ENCODE results near the gene POU2F1.

The POU2F1 gene

GRCh38 chr1:167262836-167263235 is 42.1 kb downstream of the POU2F1 start:
- H3K4me3 ChIP-seq (ENCODE audit: low read depth, low read length), result no peak overlapping the region
- TF ChIP-seq CTCF (IDR thresholded peaks at IDR 0.05; ENCODE audit: low read depth, low read length), result no peak

DNA sequence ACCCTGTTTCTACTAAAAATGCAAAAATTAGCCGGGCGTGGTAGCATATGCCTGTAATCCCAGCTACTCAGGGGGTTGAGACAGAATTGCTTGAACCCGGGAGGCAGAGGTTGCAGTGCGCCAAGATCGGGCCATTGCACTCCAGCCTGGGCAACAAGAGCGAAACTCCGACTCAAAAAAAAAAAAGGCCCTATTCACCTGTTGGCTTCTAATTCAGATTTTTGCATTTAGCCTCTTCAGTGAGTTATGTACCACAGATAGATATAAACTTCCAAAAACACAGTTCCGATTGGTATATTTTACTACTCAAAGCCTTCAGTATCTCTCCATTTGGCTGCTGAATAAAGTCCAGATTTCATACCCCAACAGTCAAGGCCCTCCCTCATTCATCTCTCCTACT is 42.7 kb downstream of the POU2F1 start:
- TF ChIP-seq CTCF (IDR thresholded peaks at IDR 0.05; ENCODE audit: low read depth, low read length), result no peak

GRCh38 chr1:167263819-167264464 is 43.3 kb downstream of the POU2F1 start:
- no peak for TF ChIP-seq CTCF (IDR thresholded peaks at IDR 0.05; ENCODE audit: low read depth, low read length)
- no peak overlapping the region for H3K4me3 ChIP-seq (ENCODE audit: low read depth, low read length)

More for the DNA sequence above, 42.7 kb downstream of the POU2F1 start:
- no peak overlapping the region for H3K4me3 ChIP-seq (ENCODE audit: low read depth, low read length)

- TF ChIP-seq CTCF (IDR thresholded peaks at IDR 0.05; ENCODE audit: low read depth, low read length), result no peak
- H3K4me3 ChIP-seq (ENCODE audit: low read depth, low read length), result no peak overlapping the region
Measured at GRCh38 chr1:167266965-167267364, 46.3 kb downstream of the POU2F1 start.

DNA sequence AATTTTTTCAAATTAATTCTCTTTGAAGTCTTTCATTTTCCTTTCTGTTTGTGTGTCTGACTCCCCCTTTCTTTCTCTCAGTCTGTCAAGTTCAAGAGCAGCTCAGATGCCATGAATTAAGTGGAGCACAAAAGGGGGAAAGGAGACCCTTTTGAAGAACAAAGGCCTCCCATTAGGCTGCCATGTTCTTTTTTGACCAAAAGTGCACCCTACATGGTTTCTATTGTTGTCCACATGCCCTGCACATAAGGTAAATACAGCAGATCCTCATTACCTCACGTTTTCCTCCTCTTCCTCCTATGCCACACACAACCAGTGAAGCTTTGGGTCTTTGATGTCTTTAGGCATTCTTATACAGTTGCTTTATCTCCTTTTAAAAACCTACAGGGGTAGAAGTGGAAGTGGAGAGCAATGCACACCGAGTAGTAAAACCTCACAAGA is 47.7 kb downstream of the POU2F1 start:
- H3K4me3 ChIP-seq (ENCODE audit: low read depth, low read length), result no peak overlapping the region
- no peak for TF ChIP-seq CTCF (IDR thresholded peaks at IDR 0.05; ENCODE audit: low read depth, low read length)

- H3K4me3 ChIP-seq (ENCODE audit: low read depth, low read length), result no peak overlapping the region
- TF ChIP-seq CTCF (IDR thresholded peaks at IDR 0.05; ENCODE audit: low read depth, low read length), result no peak
Measured at GRCh38 chr1:167270349-167271092, 49.8 kb downstream of the POU2F1 start.

- TF ChIP-seq CTCF (IDR thresholded peaks at IDR 0.05; ENCODE audit: low read depth, low read length), result no peak
- H3K4me3 ChIP-seq (ENCODE audit: low read depth, low read length), result no peak overlapping the region
Measured at GRCh38 chr1:167272369-167272957, 51.8 kb downstream of the POU2F1 start.
